Measurements from ENCODE around the gene EID2B. TPM values are rescaled to one million over a fixed set of nuclear protein-coding genes. Genes with fewer than 3 reads are reported as not detected.

EID2B gene
- total RNA-seq, 1 experiment from 2014 or later, result 2.2 TPM

- Mint-ChIP-seq H3K36me3 (ENCODE audit: insufficient read depth in 1 of 3, low read depth in 3 of 3) (no peaks in the 10 kb centered on the region), H3K27me3 (ENCODE audit: low read depth) (peaks cover 22% of the 10 kb centered on the region), H3K4me1 (peaks cover 0 to 3% of the 10 kb centered on the region in 2 experiments; a peak in 1 of 4 replicates), H3K27ac (no peak overlapping the region), H3K4me3 (no peak overlapping the region), H3K9me3 (no peaks in the 10 kb centered on the region)
- Histone ChIP-seq H2BK15ac (ENCODE audit: low read depth, low read length) (no peak overlapping the region), H4K5ac (ENCODE audit: insufficient read length, low read depth, low read length) (no peak overlapping the region), H3K9ac (ENCODE audit: extremely low read depth, insufficient read length, low read length) (no peak overlapping the region), H2BK20ac (ENCODE audit: low read depth, low read length, poor library complexity, severe bottlenecking) (no peak overlapping the region), H3K9me3 (ENCODE audit: control insufficient read depth, low read depth, low read length) (no peaks in the 10 kb centered on the region), H4K91ac (ENCODE audit: insufficient read length, low read depth, low read length) (no peak overlapping the region), H2BK120ac (ENCODE audit: low read depth, low read length, poor library complexity, severe bottlenecking) (no peak overlapping the region), H4K8ac (replicated peaks; ENCODE audit: insufficient read length, low read depth, low read length) (no peak overlapping the region), H2BK5ac (ENCODE audit: insufficient read length, low read length) (no peak overlapping the region), H3K27me3 (ENCODE audit: insufficient read depth, low read length) (0 out of 2 replicates have a peak, but pooled peaks cover 2% of the 10 kb centered on the region), H2AK5ac (ENCODE audit: insufficient read length, low read length) (no peak overlapping the region), H3K79me2 (ENCODE audit: insufficient read depth, low read length) (no peaks in the 10 kb centered on the region), H4K20me1 (ENCODE audit: control insufficient read depth, insufficient read depth, insufficient read length) (no peaks in the 10 kb centered on the region), H3K23ac (ENCODE audit: insufficient read length, low read depth, low read length) (no peak overlapping the region), H3K4ac (ENCODE audit: low read depth, low read length) (no peak overlapping the region), H3K23me2 (ENCODE audit: insufficient read length, low read depth, low read length, poor library complexity, severe bottlenecking) (no peaks in the 10 kb centered on the region), H3K18ac (ENCODE audit: insufficient read length, low read depth, low read length) (no peak overlapping the region), H2BK12ac (ENCODE audit: insufficient read length, low read depth, low read length) (no peak overlapping the region), H3K56ac (ENCODE audit: insufficient read length, low read depth, low read length) (no peak overlapping the region), H3K4me1 (ENCODE audit: insufficient read depth, low read length) (no peaks in the 10 kb centered on the region), H3K14ac (ENCODE audit: insufficient read depth, low read length) (no peak overlapping the region), H3K4me2 (ENCODE audit: insufficient read depth, insufficient read length, low read length) (no peak overlapping the region), H3K27ac (ENCODE audit: insufficient read length, low read depth, low read length) (no peak overlapping the region), H3T11ph (ENCODE audit: low read length) (no peak overlapping the region), H2AFZ (ENCODE audit: low read length) (no peak overlapping the region), H3K79me1 (ENCODE audit: insufficient read depth, low read depth, low read length, poor library complexity, severe bottlenecking) (no peaks in the 10 kb centered on the region)
- no peak for DNase-seq
- TF ChIP-seq CTCF (conservative IDR thresholded peaks at IDR 0.05), result no peak
- WGBS (ENCODE audit: extremely low coverage, insufficient read length, low lambda C conversion rate), result no CpG with 5 or more reads among the region's 3 CpGs
These were observed 33.4 kb upstream of the EID2B start for GRCh38 chr19:39566064-39566463.
